Activated CD4-positive, CD25-positive, alpha-beta regulatory T cell (primary cell): Measurements from ENCODE around the gene PPP6R3.

Source experiments
- DNase-seq, 4 experiments: peaks; one replicate each; lab custom pipeline; 2025; lab: John Stamatoyannopoulos, UW

Gene PPP6R3

GRCh38 chr11:68651985-68652682 is 191.6 kb downstream of the PPP6R3 start:
- no peak for DNase-seq

GRCh38 chr11:68652683-68653156 is 192.2 kb downstream of the PPP6R3 start:
- DNase-seq: no peak

GRCh38 chr11:68653486-68654430 is 193.2 kb downstream of the PPP6R3 start:
- no peak for DNase-seq

GRCh38 chr11:68654978-68655377 is 194.4 kb downstream of the PPP6R3 start:
- no peak for DNase-seq

GRCh38 chr11:68655406-68655805 is 194.9 kb downstream of the PPP6R3 start:
- DNase-seq: no peak

DNA sequence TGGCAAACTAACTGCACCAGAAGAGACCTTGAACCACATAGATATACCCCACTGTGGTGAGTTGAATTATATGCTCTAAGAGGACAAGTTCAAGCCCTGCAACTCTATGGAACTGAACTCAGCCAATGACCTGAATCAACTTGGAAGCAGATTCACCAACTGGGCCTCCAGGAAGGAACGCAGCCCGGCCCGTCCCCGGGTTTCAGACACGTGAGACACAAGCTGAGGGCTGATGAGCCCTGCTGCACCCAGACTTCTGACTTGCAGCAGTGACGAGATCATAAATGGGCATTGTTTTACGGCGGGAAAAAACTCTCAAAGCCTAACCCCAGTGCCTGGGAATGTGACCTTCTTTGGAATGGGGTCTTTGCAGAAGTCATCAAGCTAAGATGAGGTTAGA is 195.3 kb downstream of the PPP6R3 start:
- DNase-seq: no peak

- no peak for DNase-seq
Measured at GRCh38 chr11:68657021-68657780, 196.6 kb downstream of the PPP6R3 start.

DNA sequence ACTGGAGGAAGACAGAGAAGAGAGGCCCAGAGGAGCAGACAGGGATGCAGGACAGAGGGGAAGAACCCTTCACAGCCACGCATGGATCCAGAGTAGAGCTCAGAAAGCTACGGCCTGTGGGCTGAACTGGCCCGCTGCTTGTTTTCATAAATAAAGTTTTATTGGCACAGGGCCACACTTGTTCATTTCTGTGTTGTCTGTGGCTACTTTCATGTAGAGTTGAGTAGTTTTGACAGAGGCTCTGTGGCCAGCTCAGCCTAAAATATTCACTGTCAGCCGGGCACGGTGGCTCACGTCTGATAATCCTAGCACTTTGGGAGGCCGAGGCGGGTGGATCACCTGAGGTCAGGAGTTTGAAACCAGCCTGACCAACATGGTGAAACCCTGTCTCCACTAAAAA is 197.5 kb downstream of the PPP6R3 start:
- DNase-seq: no peak

DNA sequence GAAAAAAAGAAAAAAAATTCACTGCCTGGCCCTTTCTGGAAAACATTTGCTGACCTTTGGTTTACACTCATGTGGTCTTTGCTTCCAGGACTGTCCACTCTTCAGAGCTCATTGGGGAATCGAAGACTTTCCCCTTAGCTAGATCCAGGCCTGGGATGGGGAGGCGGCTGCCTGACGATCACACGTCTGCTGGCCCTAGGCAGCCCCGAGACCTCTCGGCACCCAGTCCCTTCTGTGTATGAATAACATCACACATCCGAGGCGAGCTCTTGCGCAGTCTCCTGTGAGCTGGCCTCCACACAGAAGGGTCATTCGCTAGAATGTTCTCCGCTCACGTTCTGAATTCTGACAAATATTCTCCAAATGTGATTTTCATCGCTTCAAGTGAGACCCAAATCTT is 198.1 kb downstream of the PPP6R3 start:
- no peak for DNase-seq

DNA sequence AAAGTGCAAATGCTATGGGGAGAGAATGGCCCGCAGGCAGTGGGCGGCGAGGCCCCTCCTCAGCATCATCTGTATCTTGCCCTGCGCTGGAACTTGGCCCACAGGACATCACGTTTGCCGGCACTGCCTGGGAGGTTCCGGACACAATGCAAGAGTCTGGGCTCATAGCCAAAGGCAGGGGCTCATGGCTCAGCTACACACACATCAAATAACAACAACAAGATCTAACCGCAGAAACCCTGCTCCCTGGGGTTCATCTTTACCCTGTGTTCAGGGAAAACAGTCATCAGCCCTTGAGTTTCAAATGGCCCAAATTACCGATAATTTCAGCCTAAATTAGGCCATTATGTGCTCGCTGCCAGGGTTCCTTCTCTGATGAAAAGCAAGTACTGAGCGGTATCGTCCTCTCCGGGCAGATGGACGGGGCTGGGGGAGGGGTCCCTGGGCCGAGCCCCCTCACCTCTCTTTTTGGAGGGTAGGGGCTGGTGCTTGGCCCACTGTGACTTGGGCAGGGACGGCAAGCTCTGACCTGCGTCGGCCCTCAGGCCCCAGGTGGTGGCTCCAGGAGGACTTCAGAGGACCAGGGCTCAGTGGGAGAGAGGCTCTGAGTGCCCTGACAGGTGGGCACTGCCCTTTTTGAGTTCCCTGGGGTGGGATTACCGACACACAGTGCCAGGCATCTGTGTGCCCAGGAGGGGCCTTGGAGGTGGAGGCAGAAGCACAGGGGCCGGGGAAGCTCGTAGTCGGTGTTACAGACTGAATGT is 198.8 kb downstream of the PPP6R3 start:
- DNase-seq: no peak

GRCh38 chr11:68660066-68660810 is 199.7 kb downstream of the PPP6R3 start:
- no peak for DNase-seq

DNA sequence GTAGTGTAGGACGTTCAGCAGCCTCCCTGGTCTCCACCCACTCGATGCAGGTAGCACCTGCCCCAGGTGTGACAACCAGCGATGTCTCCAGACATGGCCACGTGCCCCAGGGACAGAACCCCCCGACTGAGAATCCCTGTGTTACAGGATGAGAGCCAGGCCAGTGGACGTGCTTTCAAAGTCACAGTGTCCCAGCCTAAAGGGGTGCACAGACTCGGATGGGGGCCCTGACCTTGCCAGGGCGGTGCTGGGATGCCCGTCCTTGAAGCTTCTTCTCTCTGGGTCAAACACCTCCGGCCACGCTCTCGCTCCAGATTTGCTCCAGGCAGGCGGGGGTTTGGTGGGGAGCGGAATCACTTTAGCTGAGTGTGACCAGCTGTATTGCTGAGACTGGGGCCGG is 200.5 kb downstream of the PPP6R3 start:
- no peak for DNase-seq

DNA sequence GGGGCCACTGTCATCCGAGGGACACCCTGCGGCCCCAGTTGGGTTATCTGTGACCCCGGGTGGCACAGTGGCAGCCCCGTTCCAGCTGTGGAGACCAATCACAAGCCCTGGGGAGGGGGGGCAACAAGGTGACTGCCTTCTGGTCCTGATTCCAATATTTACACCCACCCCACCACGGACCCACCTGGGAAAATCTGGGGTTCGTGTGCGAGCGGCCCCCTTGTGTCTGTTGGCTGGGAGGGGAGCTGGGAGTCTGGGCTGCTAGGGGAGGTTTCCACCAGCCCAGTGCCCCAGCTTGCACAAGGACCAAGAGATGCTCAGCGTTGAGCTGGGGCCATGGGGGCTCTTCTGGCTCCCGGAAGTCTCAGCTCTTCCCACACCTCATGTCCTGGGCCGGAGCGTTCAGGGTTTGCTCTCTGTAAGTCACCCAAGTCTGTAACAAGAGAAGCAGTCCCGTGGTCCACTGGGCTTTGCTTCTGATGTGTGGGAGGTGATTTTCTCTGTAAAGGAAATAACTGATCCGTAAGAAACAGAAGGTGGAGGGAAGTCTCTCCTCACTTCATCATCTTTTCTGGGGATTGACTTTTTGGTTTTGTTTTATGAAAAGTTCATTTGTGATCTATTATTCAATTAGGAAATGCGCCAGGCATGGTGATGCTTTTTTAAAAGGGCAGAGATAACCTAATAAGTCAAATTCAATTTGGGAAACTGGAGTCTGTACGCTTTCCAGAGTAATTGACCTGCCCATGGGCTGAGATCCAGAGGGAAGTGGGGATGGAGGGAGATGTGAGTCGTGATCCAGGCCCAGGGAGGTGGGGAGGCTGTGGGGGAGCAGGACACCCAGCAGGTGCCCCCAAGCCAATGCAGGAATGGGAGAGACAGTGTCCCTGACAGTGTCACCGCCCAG is 201.4 kb downstream of the PPP6R3 start:
- no peak for DNase-seq

DNA sequence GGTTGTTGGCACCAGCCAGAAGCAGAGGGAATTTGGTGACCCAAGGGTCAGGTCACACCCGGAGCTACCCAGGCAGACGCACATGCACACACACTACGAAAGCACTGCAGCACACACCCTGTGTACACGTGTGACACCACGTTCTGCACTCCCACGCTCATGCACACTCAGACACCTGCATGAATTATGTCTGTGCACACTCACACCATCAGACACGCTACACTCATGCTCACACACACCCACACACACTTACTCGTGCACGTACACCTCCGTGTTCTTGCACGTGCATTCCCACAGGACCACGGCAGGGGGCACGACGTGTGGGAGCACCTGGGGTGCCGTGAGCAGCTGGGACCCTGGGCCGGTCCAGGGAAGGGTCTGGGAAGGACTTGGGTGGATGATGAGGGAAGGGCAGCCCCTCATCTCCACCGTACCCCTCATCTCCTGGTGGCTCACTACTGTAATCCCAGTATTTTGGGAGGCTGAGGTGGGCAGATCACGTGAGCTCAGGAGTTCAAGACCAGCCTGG is 203.0 kb downstream of the PPP6R3 start:
- DNase-seq: no peak

GRCh38 chr11:68664141-68664540 is 203.6 kb downstream of the PPP6R3 start:
- DNase-seq: no peak

DNA sequence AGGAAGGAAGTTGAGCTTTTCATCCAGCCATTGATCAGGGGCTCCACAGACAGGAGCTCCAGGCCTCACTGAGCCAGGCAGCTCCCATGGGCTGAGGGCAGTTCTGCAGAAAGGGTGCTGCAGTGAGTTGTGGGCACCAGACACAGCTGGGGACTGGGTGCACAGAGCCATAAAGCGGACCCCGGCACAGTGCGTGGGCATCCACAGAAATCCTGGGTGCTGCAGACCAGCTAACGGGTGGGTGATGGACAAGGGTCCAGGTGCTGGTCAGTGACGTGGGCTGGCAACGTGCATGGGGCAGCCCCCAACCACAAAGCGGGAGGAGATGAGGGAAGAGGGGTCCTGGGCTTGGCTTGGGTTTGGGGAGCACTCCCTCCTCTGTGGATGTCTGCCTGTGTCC is 204.4 kb downstream of the PPP6R3 start:
- DNase-seq: no peak
